GM12878 (cell line): ENCODE measurements around the gene CD48. TPM values are rescaled to one million over a fixed set of nuclear protein-coding genes. Genes with fewer than 3 reads are reported as not detected.

Experiments
- ATAC-seq: fragments of 200-7000 bp; cut with Tn5 transposase; 3 replicates; pipeline ENCODE4 v1.9.1; 2020; ENCODE audit warnings: mild to moderate bottlenecking, moderate library complexity
- Bru-seq: library from RNA; stranded (reverse); fragments of 400-500 nt; gene quantifications from one replicate; lab custom pipeline; 2021; lab: Mats Ljungman, UMichigan
- BruChase-seq, 2 experiments: library from RNA; stranded (reverse); fragments of 400-500 nt; gene quantifications; one replicate each; lab custom pipeline; 2021; lab: Mats Ljungman, UMichigan
- BruUV-seq: library from RNA; stranded (reverse); fragments of 400-500 nt; replicated peaks from 2 replicates; lab custom pipeline; 2021; lab: Mats Ljungman, UMichigan
- CTCF ChIA-PET: fragments of 300-600 bp; sonication (Branson Sonifier 250); formaldehyde crosslinking; extraction: SDS; loops from one replicate; lab custom pipeline; 2021; ENCODE audit warnings: inconsistent platforms; lab: Yijun Ruan, JAX
- POLR2A ChIA-PET: fragments of 350-600 bp; formaldehyde crosslinking; extraction: SDS; loops from one replicate; lab custom pipeline; 2021; ENCODE audit warnings: inconsistent platforms; lab: Charles Lee
- RAD21 ChIA-PET: fragments of 300-600 bp; sonication (Branson Sonifier 250); formaldehyde crosslinking; loops from one replicate; lab custom pipeline; 2023; ENCODE audit warnings: antibody characterized with exemption; ENCODE audit not compliant: unreplicated experiment; lab: Charles Lee
- SMC1A ChIA-PET: fragments of 300-600 bp; sonication (Branson Sonifier 250); formaldehyde crosslinking; loops from one replicate; lab custom pipeline; 2023; ENCODE audit not compliant: unreplicated experiment, uncharacterized antibody; lab: Charles Lee
- DNase-seq: peaks from one replicate; pipeline ENCODE4 v3.0.0-alpha.2; 2011; ENCODE audit warnings: low read depth, low spot score
- FAIRE-seq: peaks from 3 replicates; lab custom pipeline; 2011; peaks lifted over from hg19 to GRCh38; lab: Jason Lieb, UNC
- H2AFZ ChIP-seq: 2 replicates; pipeline ENCODE4 v1.6.0; 2011; ENCODE audit warnings: low read depth, low read length, control low read depth; ENCODE audit not compliant: control insufficient read depth
- H3K27ac ChIP-seq: 2 replicates; pipeline ENCODE4 v1.5.1; 2011; ENCODE audit warnings: control low read depth; ENCODE audit not compliant: control insufficient read depth, insufficient read depth
- H3K27me3 ChIP-seq, 2 experiments: replicated peaks in 1 of 2; 2 replicates each; pipeline versions ENCODE4 v1.6.0 to v1.6.1; 2011; ENCODE audit warnings: low read length in 1 of 2; ENCODE audit not compliant: control insufficient read depth in 2 of 2, insufficient read depth in 2 of 2
- H3K36me3 ChIP-seq, 2 experiments: 2 replicates each; pipeline ENCODE4 v1.5.1; 2011; ENCODE audit warnings: low read length in 1 of 2; ENCODE audit not compliant: control insufficient read depth in 2 of 2, insufficient read depth in 2 of 2
- H3K4me1 ChIP-seq: 2 replicates; pipeline ENCODE4 v1.6.1; 2011; ENCODE audit warnings: mild to moderate bottlenecking, low read length, moderate library complexity, mixed read lengths; ENCODE audit not compliant: control insufficient read depth, insufficient read depth
- H3K4me2 ChIP-seq: 2 replicates; pipeline ENCODE4 v1.6.0; 2011; ENCODE audit warnings: control low read depth; ENCODE audit not compliant: control insufficient read depth, insufficient read depth
- H3K4me3 ChIP-seq: fragments of 200-600 bp; sonication (generic); 2 replicates; pipeline ENCODE4 v1.5.1; 2016
- H3K79me2 ChIP-seq: 2 replicates; pipeline ENCODE4 v1.6.0; 2011; ENCODE audit warnings: low read length; ENCODE audit not compliant: control insufficient read depth, insufficient read depth
- H3K9ac ChIP-seq: 2 replicates; pipeline ENCODE4 v1.8.0; 2011; ENCODE audit warnings: low read length, control low read depth, mixed read lengths; ENCODE audit not compliant: control insufficient read depth, insufficient read depth
- H3K9me3 ChIP-seq: replicated peaks from 3 replicates; pipeline ENCODE4 v1.5.1; 2011; ENCODE audit warnings: mild to moderate bottlenecking, low read length; ENCODE audit not compliant: control insufficient read depth, insufficient read depth
- H4K20me1 ChIP-seq: 2 replicates; pipeline ENCODE4 v1.6.0; 2011; ENCODE audit not compliant: control insufficient read depth, insufficient read depth
- JUNB ChIP-seq: IDR thresholded peaks from 2 replicates; pipeline ENCODE4 v1.6.1; 2016; ENCODE audit warnings: antibody characterized with exemption, mild to moderate bottlenecking
- JUND ChIP-seq: IDR thresholded peaks from 2 replicates; pipeline ENCODE4 v1.6.1; 2012; ENCODE audit warnings: low read depth, mild to moderate bottlenecking, low read length, improper control_type of control experiment, moderate library complexity
- MEF2A ChIP-seq: IDR thresholded peaks from 2 replicates; pipeline ENCODE4 v1.6.1; 2011; ENCODE audit warnings: low read depth, mild to moderate bottlenecking, low read length, moderate library complexity; ENCODE audit not compliant: insufficient read depth
- MXI1 ChIP-seq: fragments of 150-350 bp; IDR thresholded peaks from 2 replicates; pipeline ENCODE4 v1.6.1; 2011; ENCODE audit warnings: low read depth, mild to moderate bottlenecking, inconsistent platforms, low read length, improper control_type of control experiment
- PAX5 ChIP-seq: IDR thresholded peaks from 2 replicates; pipeline ENCODE4 v1.6.1; 2011; ENCODE audit warnings: low read depth, low read length, borderline replicate concordance
- POLR2AphosphoS5 ChIP-seq: IDR thresholded peaks from 2 replicates; pipeline ENCODE4 v1.6.1; 2011; ENCODE audit warnings: mild to moderate bottlenecking, low read length, inconsistent platforms
- RBBP5 ChIP-seq: fragments of 200-600 bp; sonication (generic); conservative IDR thresholded peaks from 2 replicates; pipeline ENCODE4 v1.6.1; 2016
- RELB ChIP-seq: fragments of 450-650 bp; IDR thresholded peaks from 2 replicates; pipeline ENCODE4 v1.6.1; 2017; ENCODE audit warnings: low read depth, mild to moderate bottlenecking, moderate library complexity
- SMAD1 ChIP-seq: fragments of 450-650 bp; IDR thresholded peaks from 2 replicates; pipeline ENCODE4 v1.6.1; 2018; ENCODE audit warnings: mild to moderate bottlenecking, low read depth; ENCODE audit not compliant: partially characterized antibody
- TAF1 ChIP-seq: IDR thresholded peaks from 2 replicates; pipeline ENCODE4 v1.6.1; 2011; ENCODE audit warnings: mild to moderate bottlenecking, low read depth, low read length, borderline replicate concordance
- WGBS: methylation state at CpG from one replicate; pipeline ENCODE4 v1.1.6; 2016; ENCODE audit warnings: low lambda C conversion rate; ENCODE audit not compliant: insufficient replicate concordance, insufficient coverage; ENCODE audit errors: missing lambda C conversion rate; 5-methylcytosine and 5-hydroxymethylcytosine counted together
- in situ Hi-C: fragments of 300-500 bp; cut with MboI; formaldehyde crosslinking; loops from 9 replicates; pipeline ENCODE4 v1.14.3; 2018; ENCODE audit warnings: mixed read lengths
- intact Hi-C: fragments of 100-400 bp; cut with micrococcal nuclease; formaldehyde crosslinking; loops from one replicate; pipeline ENCODE4 v1.14.2; 2022; ENCODE audit not compliant: unreplicated experiment
- long read RNA-seq, 2 experiments: library from polyadenylated mRNA; unstranded; transcript quantifications; one replicate each; pipeline ENCODE4 v2.0.0, GENCODE V29; 2019 to 2020
- polyA minus RNA-seq, 3 experiments: library from RNA; depleted of rRNA, polyadenylated mRNA; stranded (reverse); fragments of >200 nt; gene quantifications; 2 replicates each; pipeline ENCODE4 v1.2.3, GENCODE V29; 2011
- polyA plus RNA-seq, 11 experiments: library from polyadenylated mRNA; depleted of rRNA in 4 of 11; unstranded in 6 of 11; stranded (reverse) in 5 of 11; fragments of >200 nt; fragmentation: Nextera tagmentation in 4 of 11; fragmentation: Illumina TruSeq in 1 of 11; extraction: Ambion mirVana in 4 of 11; extraction: Trizol in 1 of 11; gene quantifications; 1 replicate in 1 of 11; 2 replicates in 10 of 11; pipeline versions ENCODE4 v1.2.1 to v1.2.3, GENCODE V29; 2011 to 2016; ENCODE audit warnings: inconsistent platforms in 2 of 11, missing spikeins in 2 of 11, low read depth in 1 of 11
- total RNA-seq, 4 experiments: library from RNA; depleted of rRNA in 3 of 4; stranded (reverse); fragments of >200 nt in 3 of 4; fragmentation: Illumina TruSeq in 1 of 4; extraction: Trizol in 1 of 4; gene quantifications; 2 replicates each; pipeline versions ENCODE4 v1.2.1 to v1.2.3, GENCODE V29; 2013 to 2021
- TF ChIP-seq, protein P1 (sequence below): IDR thresholded peaks from 2 replicates; pipeline ENCODE4 v1.6.1; 2012; ENCODE audit warnings: low read length, inconsistent platforms

CD48 gene, protein sequence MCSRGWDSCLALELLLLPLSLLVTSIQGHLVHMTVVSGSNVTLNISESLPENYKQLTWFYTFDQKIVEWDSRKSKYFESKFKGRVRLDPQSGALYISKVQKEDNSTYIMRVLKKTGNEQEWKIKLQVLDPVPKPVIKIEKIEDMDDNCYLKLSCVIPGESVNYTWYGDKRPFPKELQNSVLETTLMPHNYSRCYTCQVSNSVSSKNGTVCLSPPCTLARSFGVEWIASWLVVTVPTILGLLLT
- total RNA-seq (2013; cell fraction: nucleolus; rRNA removed), result 550 and 565 TPM in 2 replicates
- total RNA-seq (2014; rRNA removed) (415 and 499 TPM in 2 replicates), total RNA-seq (2014; rRNA removed; fragmentation: Illumina TruSeq; extraction: Trizol) (445 and 463 TPM in 2 replicates), total RNA-seq (2021) (311 and 323 TPM in 2 replicates), polyA plus RNA-seq (2011; rRNA removed) (1,315 and 1,412 TPM in 2 replicates), polyA plus RNA-seq (2014; fragmentation: Illumina TruSeq; extraction: Trizol) (487 and 663 TPM in 2 replicates), polyA plus RNA-seq (2014; fragmentation: Nextera tagmentation; extraction: Ambion mirVana) (100 to 1,000 TPM; 667 to 776 TPM), polyA plus RNA-seq (2014; rRNA removed) (335 and 411 TPM in 2 replicates), polyA plus RNA-seq (2016; fragmentation: Nextera tagmentation; extraction: Ambion mirVana) (100 to 1,000 TPM; 302 to 328 TPM), polyA minus RNA-seq (2011; rRNA and poly(A)+ RNA removed) (654 and 682 TPM in 2 replicates), Bru-seq, nascent RNA (percentile 99 among the genes with signal in this experiment), BruChase-seq, experiment 1, labeled RNA remaining after a 6-hour chase (percentile 94 among the genes with signal in this experiment), BruChase-seq, experiment 2, labeled RNA remaining after a 2-hour chase (percentile 95 among the genes with signal in this experiment)
- 1,141 TPM for polyA plus RNA-seq (2011; ENCODE audit: low read depth)
- 831 and 1,170 TPM in 2 replicates for polyA plus RNA-seq (2011; cell fraction: cytosol; rRNA removed)
- 317 and 485 TPM in 2 replicates for polyA plus RNA-seq (2011; cell fraction: nucleus; rRNA removed)
- 688 and 1,150 TPM in 2 replicates for polyA plus RNA-seq (2012)
- polyA minus RNA-seq (2011; cell fraction: cytosol; rRNA and poly(A)+ RNA removed), result 176 and 177 TPM in 2 replicates
- polyA minus RNA-seq (2011; cell fraction: nucleus; rRNA and poly(A)+ RNA removed), result 79.5 and 82.9 TPM in 2 replicates
- long read RNA-seq, experiment 1, transcript CD48-203 (3 exons, 1,500 nt), result minor isoform, 5 of 181 reads
- long read RNA-seq, experiment 1, transcript CD48-202 (4 exons, 1,126 nt), result major isoform, 166 of 181 reads
- long read RNA-seq, experiment 1, partial matches to known transcripts, result 5 of 181 reads
- long read RNA-seq, experiment 1, other reads (novel, unspliced or antisense), result 4 of 181 reads
- long read RNA-seq, experiment 2, transcript CD48-203 (3 exons, 1,500 nt), result minor isoform, 19 of 1,262 reads
- long read RNA-seq, experiment 2, transcript CD48-202 (4 exons, 1,126 nt), result major isoform, 1,178 of 1,262 reads
- long read RNA-seq, experiment 2, transcript CD48-201 (2 exons, 1,793 nt), result minor isoform, 8 of 1,262 reads
- long read RNA-seq, experiment 2, partial matches to known transcripts, result 11 of 1,262 reads
- long read RNA-seq, experiment 2, other reads (novel, unspliced or antisense), result 46 of 1,262 reads

- peaks cover 65% of the 10 kb centered on the region for H3K79me2 ChIP-seq
- no peak within 1 kb of the TSS for H2AFZ ChIP-seq
- FAIRE-seq (no peak), ATAC-seq (peak; percentile 56), DNase-seq (no peak)
- ChIA-PET CTCF (interaction anchor here (1.0 to 6.8 kb wide), 15 partner anchors 13 to 240 kb away, joined by 3 to 102 read pairs (median 8); no protein-coding TSS in a partner anchor), POLR2A (interaction anchor here (0.7 to 5.8 kb wide), 16 partner anchors 14 to 334 kb away, joined by 3 to 73 read pairs (median 6); partner anchors contain the start of genes SLAMF1 and USF1), SMC1A (interaction anchor here (0.6 to 7.1 kb wide), 27 partner anchors 11 to 280 kb away, joined by 3 to 149 read pairs (median 5); partner anchors contain the start of genes SLAMF1 and SLAMF7), RAD21 (interaction anchor here (0.6 to 4.9 kb wide), 23 partner anchors 8 to 168 kb away, joined by 3 to 74 read pairs (median 5); partner anchors contain the start of genes SLAMF1 and SLAMF7)
- intact Hi-C loops (loop anchor here (1.0 to 5.0 kb wide), 3 partner anchors 15 to 34 kb away; no protein-coding TSS in a partner anchor), in situ Hi-C loops (no loop called here)
- peak within 1 kb of the TSS; percentile 100 for H3K27ac ChIP-seq
- no peaks in the 10 kb centered on the region; a peak in 2 of 4 replicates for H3K36me3 ChIP-seq
- peak within 1 kb of the TSS; percentile 93 for H3K4me3 ChIP-seq
- peak within 1 kb of the TSS; percentile 88 for H3K4me2 ChIP-seq
- WGBS, result 1% methylated on average over 9 of the region's 9 CpGs
- peak within 1 kb of the TSS; percentile 100 for H3K9ac ChIP-seq
- H3K4me1 ChIP-seq, result peaks cover 18% of the 10 kb centered on the region
- H3K27me3 ChIP-seq, result no peaks in the 10 kb centered on the region
- BruUV-seq, result TSS peak; percentile 55
- H3K9me3 ChIP-seq, result no peaks in the 10 kb centered on the region
- H4K20me1 ChIP-seq, result no peaks in the 10 kb centered on the region
- TF ChIP-seq RELB (peak; percentile 93), RBBP5 (no peak; the same call in 1 of the 2 replicates), PAX5 (no peak), TAF1 (peak; percentile 64), MXI1 (no peak), JUNB (0 out of 2 replicates have a peak, but pooled peaks have one; percentile 25), MEF2A (peak; percentile 84), POLR2AphosphoS5 (peak; percentile 89; the same call in 1 of the 2 replicates), JUND (no peak), SMAD1 (peak; percentile 86)
- TF ChIP-seq, protein P1, sequence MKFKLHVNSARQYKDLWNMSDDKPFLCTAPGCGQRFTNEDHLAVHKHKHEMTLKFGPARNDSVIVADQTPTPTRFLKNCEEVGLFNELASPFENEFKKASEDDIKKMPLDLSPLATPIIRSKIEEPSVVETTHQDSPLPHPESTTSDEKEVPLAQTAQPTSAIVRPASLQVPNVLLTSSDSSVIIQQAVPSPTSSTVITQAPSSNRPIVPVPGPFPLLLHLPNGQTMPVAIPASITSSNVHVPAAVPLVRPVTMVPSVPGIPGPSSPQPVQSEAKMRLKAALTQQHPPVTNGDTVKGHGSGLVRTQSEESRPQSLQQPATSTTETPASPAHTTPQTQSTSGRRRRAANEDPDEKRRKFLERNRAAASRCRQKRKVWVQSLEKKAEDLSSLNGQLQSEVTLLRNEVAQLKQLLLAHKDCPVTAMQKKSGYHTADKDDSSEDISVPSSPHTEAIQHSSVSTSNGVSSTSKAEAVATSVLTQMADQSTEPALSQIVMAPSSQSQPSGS, result peak; percentile 84
These were observed at the start of gene CD48 for GRCh38 chr1:160711602-160712311. TSS of gene CD48 (minus strand) at chr1:160711822. CDS start at chr1:160711763, 59 bp downstream.
